ENCODE results near the gene GSTT2. TPM values are rescaled to one million over a fixed set of nuclear protein-coding genes. Genes with fewer than 3 reads are reported as not detected.
A peak's percentile ranks its signal among the peaks of the same experiment; 100 is the strongest.
"Not testable (repeated sequence)": the region's sequence is repeated elsewhere in the genome, so short reads cannot be mapped to it uniquely, and the experiment has no call there.

GSTT2 gene
- polyA plus RNA-seq, 1 donor (not counting 4 experiments of a cell fraction or from before 2014, with no cell fraction given), result 0.24 TPM

DNA sequence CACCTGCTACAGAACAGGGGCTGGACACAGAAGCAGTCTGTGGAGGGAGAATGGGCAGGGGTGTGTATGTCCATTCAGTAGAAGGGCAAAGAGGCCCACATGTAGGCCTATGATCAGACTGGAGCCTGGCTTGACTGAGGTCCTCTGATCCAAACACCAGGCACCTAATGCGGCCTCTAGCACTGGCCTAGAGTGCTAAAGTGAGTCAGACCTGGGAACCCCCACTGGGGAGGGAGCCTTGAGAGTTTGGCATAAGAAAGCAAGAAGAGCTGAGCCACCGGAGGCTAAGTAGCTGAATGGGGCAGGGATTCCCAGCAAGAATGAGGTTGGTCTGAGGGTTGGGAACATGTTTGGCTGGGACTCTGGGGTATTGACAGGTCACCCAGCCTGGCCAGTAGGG, 28.6 kb upstream of the GSTT2 start:
- FAIRE-seq; DNase-seq (ENCODE audit: low read depth, low spot score): not testable (repeated sequence)

DNA sequence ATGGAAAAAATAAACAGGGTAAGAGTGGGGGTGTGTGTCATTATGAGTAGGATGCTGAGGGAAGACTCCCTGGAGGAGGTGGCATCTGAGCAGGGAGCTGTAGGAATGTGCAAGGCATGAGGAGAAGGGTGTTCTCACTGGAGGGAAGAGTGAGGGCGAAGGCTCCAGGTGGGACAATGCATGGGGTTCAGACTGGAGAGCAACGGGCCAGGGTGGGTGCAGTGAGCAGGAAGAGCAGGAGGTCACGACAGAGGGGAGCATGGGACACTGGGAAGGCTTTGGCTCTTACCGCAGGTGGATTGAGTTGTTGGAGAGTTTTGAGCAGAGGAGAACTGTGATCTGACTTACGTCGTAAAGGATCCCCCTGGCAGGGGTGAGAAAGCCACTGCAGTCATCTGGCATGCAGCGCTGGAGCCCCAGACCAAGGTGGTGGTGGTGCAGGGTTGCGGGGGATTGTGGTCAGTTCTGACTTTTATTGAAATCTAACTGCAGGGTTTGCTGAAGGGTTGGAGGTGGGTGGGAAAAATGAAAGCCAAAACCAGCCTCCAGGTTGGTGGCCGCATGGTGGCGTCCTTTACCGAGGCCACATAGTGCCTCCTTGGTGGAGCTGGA, 27.0 kb upstream of the GSTT2 start:
- dilution Hi-C loops (cut with MboI; ENCODE audit: extremely low pct_ligation_motif_present, low sequenced_read_pairs); H3K36me3 ChIP-seq (ENCODE audit: control insufficient read depth in 2 of 2, extremely low read depth in 1 of 2, insufficient read depth in 2 of 2, low read length in 2 of 2); H3K79me2 ChIP-seq (ENCODE audit: control insufficient read depth, insufficient read depth, low read length); H3K9me1 ChIP-seq (ENCODE audit: control insufficient read depth, extremely low read depth, insufficient read depth, low read length); H3K27me3 ChIP-seq (ENCODE audit: control insufficient read depth, extremely low read depth, insufficient read depth, low read length); H3K4me3 ChIP-seq (ENCODE audit: control insufficient read depth in 2 of 3, extremely low read depth in 1 of 3, insufficient read depth in 2 of 3, low read depth in 1 of 3, low read length in 3 of 3); H3K27ac ChIP-seq (ENCODE audit: control insufficient read depth, insufficient read depth, low read length); H3K4me2 ChIP-seq (ENCODE audit: control insufficient read depth, extremely low read depth, insufficient read depth, low read depth, low read length); H3K9ac ChIP-seq (ENCODE audit: control insufficient read depth, extremely low read depth, insufficient read depth, low read length); FAIRE-seq; H3K9me3 ChIP-seq (ENCODE audit: control insufficient read depth, low read depth, low read length); H2AFZ ChIP-seq (ENCODE audit: control insufficient read depth, low read length); H3K4me1 ChIP-seq (ENCODE audit: control insufficient read depth, extremely low read depth, insufficient read depth, low read length); H4K20me1 ChIP-seq (ENCODE audit: control insufficient read depth, extremely low read depth, insufficient read depth, low read length); DNase-seq (ENCODE audit: low read depth, low spot score): not testable (repeated sequence)

More for the DNA sequence above, 28.6 kb upstream of the GSTT2 start:
- dilution Hi-C loops (cut with MboI; ENCODE audit: extremely low pct_ligation_motif_present, low sequenced_read_pairs); H3K27me3 ChIP-seq (ENCODE audit: control insufficient read depth, extremely low read depth, insufficient read depth, low read length); H3K9ac ChIP-seq (ENCODE audit: control insufficient read depth, extremely low read depth, insufficient read depth, low read length); H3K79me2 ChIP-seq (ENCODE audit: control insufficient read depth, insufficient read depth, low read length); H3K27ac ChIP-seq (ENCODE audit: control insufficient read depth, insufficient read depth, low read length); H3K9me1 ChIP-seq (ENCODE audit: control insufficient read depth, extremely low read depth, insufficient read depth, low read length); H3K4me2 ChIP-seq (ENCODE audit: control insufficient read depth, extremely low read depth, insufficient read depth, low read depth, low read length); H3K4me1 ChIP-seq (ENCODE audit: control insufficient read depth, extremely low read depth, insufficient read depth, low read length); H4K20me1 ChIP-seq (ENCODE audit: control insufficient read depth, extremely low read depth, insufficient read depth, low read length); H2AFZ ChIP-seq (ENCODE audit: control insufficient read depth, low read length); H3K4me3 ChIP-seq (ENCODE audit: control insufficient read depth in 2 of 3, extremely low read depth in 1 of 3, insufficient read depth in 2 of 3, low read depth in 1 of 3, low read length in 3 of 3); H3K36me3 ChIP-seq (ENCODE audit: control insufficient read depth in 2 of 2, extremely low read depth in 1 of 2, insufficient read depth in 2 of 2, low read length in 2 of 2); H3K9me3 ChIP-seq (ENCODE audit: control insufficient read depth, low read depth, low read length): not testable (repeated sequence)

DNA sequence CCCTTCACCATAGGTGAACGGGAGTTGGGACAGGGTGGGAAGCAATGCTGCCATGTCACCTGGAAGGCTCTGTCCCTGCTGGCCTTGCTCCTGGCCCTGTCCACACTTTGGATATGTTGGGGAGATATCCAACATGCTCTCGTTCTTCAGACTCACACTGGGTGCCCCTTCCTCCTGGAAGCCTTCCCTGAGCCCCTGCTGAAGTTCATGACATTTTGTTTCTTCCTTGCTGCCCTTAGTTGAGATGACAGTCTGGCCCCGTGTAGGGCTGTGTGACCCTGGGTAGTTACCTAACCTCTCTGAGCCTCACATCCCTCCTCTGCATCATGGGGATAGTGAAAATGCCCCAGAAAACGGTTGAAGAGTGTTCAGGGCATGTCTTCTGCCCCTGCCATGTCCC, 26.4 kb upstream of the GSTT2 start:
- H3K9ac ChIP-seq (ENCODE audit: control insufficient read depth, extremely low read depth, insufficient read depth, low read length); H3K27ac ChIP-seq (ENCODE audit: control insufficient read depth, insufficient read depth, low read length); H3K4me1 ChIP-seq (ENCODE audit: control insufficient read depth, extremely low read depth, insufficient read depth, low read length); H2AFZ ChIP-seq (ENCODE audit: control insufficient read depth, low read length); H3K4me3 ChIP-seq (ENCODE audit: control insufficient read depth in 2 of 3, extremely low read depth in 1 of 3, insufficient read depth in 2 of 3, low read depth in 1 of 3, low read length in 3 of 3); H3K79me2 ChIP-seq (ENCODE audit: control insufficient read depth, insufficient read depth, low read length); H4K20me1 ChIP-seq (ENCODE audit: control insufficient read depth, extremely low read depth, insufficient read depth, low read length); H3K9me3 ChIP-seq (ENCODE audit: control insufficient read depth, low read depth, low read length); H3K27me3 ChIP-seq (ENCODE audit: control insufficient read depth, extremely low read depth, insufficient read depth, low read length); H3K4me2 ChIP-seq (ENCODE audit: control insufficient read depth, extremely low read depth, insufficient read depth, low read depth, low read length); H3K9me1 ChIP-seq (ENCODE audit: control insufficient read depth, extremely low read depth, insufficient read depth, low read length); FAIRE-seq; dilution Hi-C loops (cut with MboI; ENCODE audit: extremely low pct_ligation_motif_present, low sequenced_read_pairs); H3K36me3 ChIP-seq (ENCODE audit: control insufficient read depth in 2 of 2, extremely low read depth in 1 of 2, insufficient read depth in 2 of 2, low read length in 2 of 2); DNase-seq (ENCODE audit: low read depth, low spot score): not testable (repeated sequence)

DNA sequence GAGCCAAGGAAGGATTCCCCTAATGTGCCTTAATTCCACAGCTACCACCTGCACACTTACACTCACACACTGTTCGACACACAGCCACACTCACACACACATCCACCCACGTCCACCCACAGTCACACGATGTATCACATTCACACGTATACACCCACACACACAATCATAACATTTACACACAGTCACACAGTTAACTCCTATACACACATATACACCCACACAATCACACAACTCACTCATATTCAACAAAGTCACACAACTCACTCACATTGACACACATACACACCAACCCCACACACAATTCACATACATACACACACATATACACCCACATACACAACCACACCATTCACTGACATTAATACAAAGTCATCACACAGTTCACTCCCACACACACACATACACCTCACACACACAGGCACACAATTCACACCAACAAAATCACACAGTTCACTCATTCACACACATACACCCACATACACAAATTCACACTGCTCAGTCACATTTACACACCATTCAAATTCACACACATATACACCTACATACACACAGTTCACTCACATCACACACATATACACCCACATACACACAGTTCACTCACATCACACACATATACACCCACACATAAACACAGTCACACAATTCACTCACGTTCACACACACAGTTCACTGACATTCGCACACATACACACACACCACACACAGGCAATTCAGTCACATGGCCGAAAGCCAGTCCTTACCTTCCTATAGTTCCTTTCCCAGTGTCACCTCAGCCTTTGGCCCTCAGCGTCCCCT, 25.5 kb upstream of the GSTT2 start:
- dilution Hi-C loops (cut with MboI; ENCODE audit: extremely low pct_ligation_motif_present, low sequenced_read_pairs); H4K20me1 ChIP-seq (ENCODE audit: control insufficient read depth, extremely low read depth, insufficient read depth, low read length); H3K4me1 ChIP-seq (ENCODE audit: control insufficient read depth, extremely low read depth, insufficient read depth, low read length): not testable (repeated sequence)

DNA sequence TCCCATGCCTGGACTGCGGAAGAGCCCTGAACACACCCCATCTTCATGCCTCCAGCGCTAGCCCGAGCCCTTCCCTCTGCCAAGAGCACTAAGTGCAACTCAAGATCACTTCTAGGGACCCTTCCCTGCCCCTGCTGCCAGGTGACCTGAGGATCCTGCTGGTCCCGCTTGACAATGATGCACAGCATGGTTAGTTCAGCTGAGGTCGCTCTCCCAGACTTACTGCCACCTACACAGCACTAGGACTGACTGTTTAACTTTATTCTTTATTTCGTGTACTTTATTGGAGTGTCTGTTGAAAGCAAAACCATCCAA, 25.0 kb upstream of the GSTT2 start:
- H3K27ac ChIP-seq (ENCODE audit: control insufficient read depth, insufficient read depth, low read length); H3K4me2 ChIP-seq (ENCODE audit: control insufficient read depth, extremely low read depth, insufficient read depth, low read depth, low read length); H3K4me3 ChIP-seq (ENCODE audit: control insufficient read depth in 2 of 3, extremely low read depth in 1 of 3, insufficient read depth in 2 of 3, low read depth in 1 of 3, low read length in 3 of 3); FAIRE-seq; H4K20me1 ChIP-seq (ENCODE audit: control insufficient read depth, extremely low read depth, insufficient read depth, low read length); H3K27me3 ChIP-seq (ENCODE audit: control insufficient read depth, extremely low read depth, insufficient read depth, low read length); H3K9ac ChIP-seq (ENCODE audit: control insufficient read depth, extremely low read depth, insufficient read depth, low read length); H2AFZ ChIP-seq (ENCODE audit: control insufficient read depth, low read length); H3K9me3 ChIP-seq (ENCODE audit: control insufficient read depth, low read depth, low read length); H3K36me3 ChIP-seq (ENCODE audit: control insufficient read depth in 2 of 2, extremely low read depth in 1 of 2, insufficient read depth in 2 of 2, low read length in 2 of 2); DNase-seq (ENCODE audit: low read depth, low spot score); H3K79me2 ChIP-seq (ENCODE audit: control insufficient read depth, insufficient read depth, low read length); H3K9me1 ChIP-seq (ENCODE audit: control insufficient read depth, extremely low read depth, insufficient read depth, low read length); H3K4me1 ChIP-seq (ENCODE audit: control insufficient read depth, extremely low read depth, insufficient read depth, low read length); dilution Hi-C loops (cut with MboI; ENCODE audit: extremely low pct_ligation_motif_present, low sequenced_read_pairs): not testable (repeated sequence)

More for the DNA sequence above, 25.5 kb upstream of the GSTT2 start:
- not testable (repeated sequence) for H3K9ac ChIP-seq (ENCODE audit: control insufficient read depth, extremely low read depth, insufficient read depth, low read length); H3K36me3 ChIP-seq (ENCODE audit: control insufficient read depth in 2 of 2, extremely low read depth in 1 of 2, insufficient read depth in 2 of 2, low read length in 2 of 2); H3K79me2 ChIP-seq (ENCODE audit: control insufficient read depth, insufficient read depth, low read length); H3K27me3 ChIP-seq (ENCODE audit: control insufficient read depth, extremely low read depth, insufficient read depth, low read length); DNase-seq (ENCODE audit: low read depth, low spot score); H2AFZ ChIP-seq (ENCODE audit: control insufficient read depth, low read length); H3K9me3 ChIP-seq (ENCODE audit: control insufficient read depth, low read depth, low read length); H3K27ac ChIP-seq (ENCODE audit: control insufficient read depth, insufficient read depth, low read length); H3K4me2 ChIP-seq (ENCODE audit: control insufficient read depth, extremely low read depth, insufficient read depth, low read depth, low read length); H3K9me1 ChIP-seq (ENCODE audit: control insufficient read depth, extremely low read depth, insufficient read depth, low read length); H3K4me3 ChIP-seq (ENCODE audit: control insufficient read depth in 2 of 3, extremely low read depth in 1 of 3, insufficient read depth in 2 of 3, low read depth in 1 of 3, low read length in 3 of 3)
- peak; percentile 13 for FAIRE-seq
